ENCODE data around the gene CCDC124.
"Not testable (repeated sequence)": the region's sequence is repeated elsewhere in the genome, so short reads cannot be mapped to it uniquely, and the experiment has no call there.

Gene CCDC124

DNA sequence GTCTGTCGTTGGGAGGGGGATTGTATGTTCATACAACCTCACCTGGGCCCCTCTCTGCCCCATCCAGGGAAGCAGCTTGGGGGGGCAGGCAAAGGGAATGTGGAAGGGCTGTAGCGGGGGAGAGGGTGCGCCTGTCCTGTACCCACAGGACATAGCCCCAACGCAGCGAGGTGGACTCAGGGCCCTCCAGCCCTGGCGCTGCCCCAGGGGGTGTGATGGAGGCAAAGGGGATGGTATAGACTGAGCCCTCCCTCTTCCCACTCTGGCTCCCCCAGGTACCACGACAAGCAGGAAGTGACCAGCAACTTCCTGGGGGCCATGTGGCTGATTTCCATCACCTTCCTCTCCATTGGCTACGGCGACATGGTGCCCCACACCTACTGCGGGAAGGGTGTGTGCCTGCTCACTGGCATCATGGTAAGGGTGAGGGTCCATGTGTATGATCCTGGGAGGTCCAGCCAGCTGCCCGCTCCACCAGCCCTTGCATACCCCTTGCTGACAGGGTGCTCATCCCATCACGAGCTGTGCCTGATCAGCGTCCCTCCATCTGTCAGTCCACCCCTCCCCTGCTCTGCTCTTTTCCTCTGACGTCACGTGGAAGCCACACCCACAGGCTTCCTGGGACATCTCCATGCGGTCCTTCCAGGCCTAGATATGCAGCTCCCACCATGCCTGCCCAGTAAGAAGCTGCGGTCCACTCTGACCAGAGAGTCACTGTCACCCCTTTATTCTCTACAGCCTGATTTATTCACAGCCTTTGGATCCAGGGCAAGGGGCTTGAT is 52.4 kb downstream of the CCDC124 start:
- no peak for DNase-seq (ENCODE audit: low spot score)

DNA sequence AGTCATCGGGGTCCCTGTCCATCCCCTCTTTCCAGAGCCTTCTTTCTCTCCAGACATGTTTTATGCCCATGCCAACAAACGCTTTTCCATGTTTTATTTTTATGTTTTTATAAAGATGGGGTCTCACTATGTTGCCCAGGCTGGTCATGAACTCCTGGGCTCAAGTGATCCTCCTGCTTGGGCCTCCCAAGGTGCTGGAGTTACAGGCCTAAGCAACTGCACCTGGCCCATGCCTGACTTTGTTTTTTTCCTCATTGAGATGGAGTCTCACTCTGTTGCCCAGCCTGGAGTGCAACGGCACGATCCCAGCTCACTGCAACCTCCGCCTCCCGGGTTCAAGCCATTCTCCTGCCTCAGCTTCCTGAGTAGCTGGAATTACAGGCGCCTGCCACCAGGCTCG is 53.8 kb downstream of the CCDC124 start:
- not testable (repeated sequence) for DNase-seq (ENCODE audit: low spot score)

DNA sequence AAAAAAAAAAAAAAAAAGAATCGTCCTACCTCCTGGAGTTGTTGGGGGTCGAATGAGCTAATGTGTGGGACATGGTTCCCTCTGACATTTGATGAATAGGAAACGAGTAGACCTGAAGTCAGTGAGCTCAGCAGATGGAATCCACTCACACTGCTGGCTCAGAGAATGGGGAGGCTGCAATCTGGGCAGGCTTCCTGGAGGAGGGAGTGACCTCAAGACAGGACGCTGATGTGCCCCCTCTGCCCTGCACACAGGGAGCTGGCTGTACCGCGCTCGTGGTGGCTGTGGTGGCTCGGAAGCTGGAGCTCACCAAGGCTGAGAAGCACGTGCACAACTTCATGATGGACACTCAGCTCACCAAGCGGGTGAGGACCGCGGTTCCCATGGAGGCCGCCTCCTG is 55.3 kb downstream of the CCDC124 start:
- DNase-seq (ENCODE audit: low spot score), result no peak

GRCh38 chr19:17989425-17990094 is 56.7 kb downstream of the CCDC124 start:
- DNase-seq (ENCODE audit: low spot score), result no peak

DNA sequence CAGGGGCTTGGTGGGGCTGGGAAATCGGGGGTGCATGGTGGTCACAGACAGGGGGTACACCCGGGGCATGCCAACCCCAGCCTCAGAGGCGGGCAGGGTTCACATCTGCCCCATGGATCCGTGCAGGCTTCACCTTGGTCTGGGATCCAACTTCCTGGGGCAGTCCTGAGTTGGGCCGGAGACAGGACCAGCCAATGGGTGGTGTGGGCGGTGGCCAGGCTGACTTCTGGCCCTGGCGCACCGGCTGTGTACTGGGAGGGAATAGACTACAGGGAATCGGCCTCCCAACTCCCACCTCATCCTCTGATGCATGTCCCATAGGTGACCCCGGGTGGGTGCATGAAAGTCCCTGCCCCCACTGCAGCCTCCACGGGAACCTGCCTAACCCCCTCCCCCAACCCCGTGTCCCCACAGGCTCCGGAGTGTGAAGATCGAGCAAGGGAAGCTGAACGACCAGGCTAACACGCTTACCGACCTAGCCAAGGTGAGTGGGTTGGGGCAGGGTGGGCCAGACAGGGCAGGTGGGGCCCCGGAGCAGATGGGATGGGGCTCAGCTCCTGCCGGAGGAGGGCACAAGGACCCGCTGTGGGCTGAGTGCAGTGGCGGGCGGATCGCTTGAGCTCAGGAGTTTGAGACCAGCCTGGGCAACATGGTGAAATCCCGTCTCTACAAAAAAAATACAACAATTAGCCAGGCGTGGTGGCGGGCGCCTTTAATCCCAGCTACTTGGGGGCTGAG is 60.4 kb downstream of the CCDC124 start:
- no peak for DNase-seq (ENCODE audit: low spot score)

Data from hematopoietic multipotent progenitor cell treated with erythropoietin and hydrocortisone succinate and interleukin-3 and kit ligand, for 17 days (in vitro differentiated cells).